Measurements from ENCODE around the gene ZFP36L2.
A peak's percentile ranks its signal among the peaks of the same experiment; 100 is the strongest.

The ZFP36L2 gene

GRCh38 chr2:43248621-43249020 lies 22.2 kb upstream of the ZFP36L2 start:
- DNase-seq (ENCODE audit: low spot score), result no peak

DNA sequence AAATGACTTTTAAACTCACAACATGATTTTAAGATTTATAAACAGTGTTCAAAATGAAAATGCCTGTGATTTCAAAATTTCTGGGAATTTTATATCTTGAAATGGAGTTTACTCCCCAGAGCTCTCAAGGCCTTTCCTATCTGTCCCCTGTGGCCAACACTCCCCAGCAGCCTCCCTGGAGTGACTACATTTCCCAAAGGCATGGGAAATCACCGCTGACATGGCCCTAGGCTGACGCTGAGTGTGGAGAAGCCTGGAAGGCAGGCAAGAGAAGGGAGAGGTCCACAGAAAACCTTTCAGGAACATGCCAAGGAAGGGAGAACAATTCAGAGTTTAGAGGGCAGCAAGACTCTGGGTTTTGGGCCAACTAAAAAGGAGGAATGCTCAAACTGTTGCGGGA lies 20.2 kb upstream of the ZFP36L2 start:
- no peak for DNase-seq (ENCODE audit: low spot score)

- DNase-seq (ENCODE audit: low spot score), result no peak
Observed at GRCh38 chr2:43241558-43241957, 15.2 kb upstream of the ZFP36L2 start.

- no peak for DNase-seq (ENCODE audit: low spot score)
Observed at GRCh38 chr2:43240766-43241150, 14.4 kb upstream of the ZFP36L2 start.

DNA sequence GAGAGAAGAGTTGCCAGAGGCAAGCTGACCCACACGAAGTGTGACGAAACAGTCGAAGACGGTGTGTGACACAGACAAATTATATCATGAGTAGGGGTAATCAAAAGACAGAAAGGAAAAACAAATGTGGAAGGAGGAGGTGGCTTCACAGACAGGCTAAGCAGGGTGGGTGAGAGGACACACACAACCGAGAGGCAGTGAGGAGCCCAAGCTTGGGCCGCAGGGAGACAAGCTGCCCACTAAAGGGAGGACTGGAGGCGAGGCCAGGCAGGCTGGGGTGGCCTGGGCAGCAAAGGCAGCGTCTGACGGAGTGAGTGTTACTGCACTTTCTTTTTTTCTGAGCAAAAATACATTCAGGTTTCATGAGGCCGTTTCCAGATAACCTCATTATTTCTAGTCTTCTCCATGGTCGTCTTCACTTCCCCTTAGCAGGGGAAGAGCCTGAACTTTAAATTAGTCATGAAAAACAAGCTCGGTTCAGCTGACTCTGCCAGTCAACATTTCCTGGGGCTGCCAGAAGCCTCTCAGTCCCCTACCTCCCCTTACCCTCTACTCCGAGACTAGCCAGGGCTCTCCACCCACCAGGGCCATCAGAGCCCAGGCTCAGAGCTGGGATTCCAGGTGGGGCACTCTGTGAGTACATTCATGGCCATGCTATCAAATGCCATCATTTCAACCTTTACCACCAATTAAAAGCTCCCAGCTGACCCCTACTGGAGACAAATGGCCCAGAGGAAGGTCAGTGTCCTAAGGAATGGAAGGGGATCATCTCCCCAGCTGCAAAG lies 13.8 kb upstream of the ZFP36L2 start:
- no peak for DNase-seq (ENCODE audit: low spot score)

GRCh38 chr2:43238813-43239212 lies 12.4 kb upstream of the ZFP36L2 start:
- DNase-seq (ENCODE audit: low spot score), result no peak

DNA sequence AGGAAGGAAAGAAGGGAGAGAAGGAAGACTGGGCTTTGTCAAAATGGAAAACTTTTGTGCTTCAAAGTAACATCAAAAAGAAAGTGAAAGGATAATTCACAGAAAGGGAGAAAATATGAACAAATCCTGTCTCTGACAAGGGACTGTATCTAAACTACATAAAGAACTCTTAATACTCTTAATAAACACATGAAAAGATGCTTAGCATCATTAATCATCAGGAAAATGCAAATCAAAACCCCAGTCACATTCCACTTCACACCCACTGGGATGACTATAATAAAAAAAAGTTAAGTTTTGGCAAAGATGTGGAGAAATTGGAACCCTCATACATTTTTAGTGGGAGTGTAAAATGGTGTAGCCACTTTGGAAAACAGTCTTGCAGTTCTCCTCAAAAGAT lies 11.8 kb upstream of the ZFP36L2 start:
- DNase-seq (ENCODE audit: low spot score), result no peak

- no peak for DNase-seq (ENCODE audit: low spot score)
Observed at GRCh38 chr2:43233218-43234212, 7.1 kb upstream of the ZFP36L2 start.

- no peak for DNase-seq (ENCODE audit: low spot score)
Observed at GRCh38 chr2:43230951-43231827, 4.8 kb upstream of the ZFP36L2 start.

DNA sequence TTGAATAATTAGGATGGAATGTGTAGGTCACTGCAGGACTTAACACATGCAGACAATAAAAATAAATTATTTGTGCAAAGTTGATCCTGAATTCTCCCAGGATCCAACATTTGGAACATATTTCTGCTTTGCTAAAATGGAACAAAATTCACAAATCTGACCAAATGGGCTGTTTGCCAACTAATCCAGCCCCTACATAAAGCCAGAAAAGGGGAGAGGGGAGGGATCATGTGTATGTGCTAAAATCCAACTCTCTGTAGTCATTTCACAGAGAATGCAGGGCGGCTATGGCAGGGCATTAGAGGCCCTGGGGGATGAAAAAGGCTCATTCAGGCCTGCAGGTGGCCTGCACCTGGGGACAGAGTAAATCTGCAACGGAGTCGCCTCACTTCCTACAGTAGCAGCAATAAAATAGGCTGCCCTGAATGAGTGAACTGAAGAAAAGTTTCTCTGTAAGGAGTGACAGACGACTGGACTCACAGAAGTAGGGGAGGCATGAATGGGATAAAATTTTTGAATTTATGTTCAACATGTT lies 4.0 kb upstream of the ZFP36L2 start:
- DNase-seq (ENCODE audit: low spot score), result no peak

DNA sequence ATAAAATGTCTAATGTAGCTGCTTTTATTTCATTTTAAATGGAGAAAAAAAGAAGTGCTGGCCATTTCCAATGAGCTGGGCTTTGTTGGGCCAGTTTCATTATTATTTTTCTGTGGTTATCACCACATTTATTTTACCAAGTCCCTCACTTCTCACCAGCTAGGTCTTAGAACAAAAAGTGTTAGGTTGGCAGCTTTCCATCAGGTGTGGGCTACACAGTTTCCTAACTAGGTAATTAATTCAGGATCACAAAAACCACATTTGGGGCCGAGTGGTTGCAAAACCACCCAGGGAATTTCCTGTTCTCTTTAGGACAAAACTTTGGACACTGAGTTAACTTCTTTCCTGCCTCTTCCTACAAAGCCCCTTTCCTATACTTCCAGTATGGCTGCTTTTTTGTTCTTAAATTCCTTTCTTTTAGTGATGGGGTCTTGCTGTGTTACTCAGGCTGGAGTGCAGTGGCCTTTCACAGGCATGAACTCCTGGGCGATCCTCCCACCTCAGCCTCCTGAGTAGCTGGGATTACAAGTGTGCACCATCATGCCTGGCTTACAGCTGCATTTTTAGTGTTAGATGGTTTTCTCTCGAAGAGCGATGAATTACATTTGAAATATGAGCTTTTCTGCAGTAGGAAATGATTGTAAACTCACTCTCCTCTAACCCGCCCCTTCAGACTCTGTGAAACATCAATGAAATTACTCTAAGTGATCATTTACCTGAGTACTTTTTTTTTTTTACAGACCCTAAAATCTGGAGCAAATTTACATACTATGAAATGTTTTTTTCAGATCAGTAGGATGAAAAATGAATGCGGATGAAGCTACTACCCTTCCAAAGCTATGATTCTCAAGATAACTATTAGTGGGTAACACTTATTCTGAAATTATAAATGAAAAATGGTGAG lies 2.6 kb upstream of the ZFP36L2 start:
- no peak for DNase-seq (ENCODE audit: low spot score)

GRCh38 chr2:43228321-43228751 lies 1.9 kb upstream of the ZFP36L2 start:
- no peak for DNase-seq (ENCODE audit: low spot score)

- DNase-seq (ENCODE audit: low spot score), result no peak
Observed at GRCh38 chr2:43227830-43228281, 1.4 kb upstream of the ZFP36L2 start.

DNA sequence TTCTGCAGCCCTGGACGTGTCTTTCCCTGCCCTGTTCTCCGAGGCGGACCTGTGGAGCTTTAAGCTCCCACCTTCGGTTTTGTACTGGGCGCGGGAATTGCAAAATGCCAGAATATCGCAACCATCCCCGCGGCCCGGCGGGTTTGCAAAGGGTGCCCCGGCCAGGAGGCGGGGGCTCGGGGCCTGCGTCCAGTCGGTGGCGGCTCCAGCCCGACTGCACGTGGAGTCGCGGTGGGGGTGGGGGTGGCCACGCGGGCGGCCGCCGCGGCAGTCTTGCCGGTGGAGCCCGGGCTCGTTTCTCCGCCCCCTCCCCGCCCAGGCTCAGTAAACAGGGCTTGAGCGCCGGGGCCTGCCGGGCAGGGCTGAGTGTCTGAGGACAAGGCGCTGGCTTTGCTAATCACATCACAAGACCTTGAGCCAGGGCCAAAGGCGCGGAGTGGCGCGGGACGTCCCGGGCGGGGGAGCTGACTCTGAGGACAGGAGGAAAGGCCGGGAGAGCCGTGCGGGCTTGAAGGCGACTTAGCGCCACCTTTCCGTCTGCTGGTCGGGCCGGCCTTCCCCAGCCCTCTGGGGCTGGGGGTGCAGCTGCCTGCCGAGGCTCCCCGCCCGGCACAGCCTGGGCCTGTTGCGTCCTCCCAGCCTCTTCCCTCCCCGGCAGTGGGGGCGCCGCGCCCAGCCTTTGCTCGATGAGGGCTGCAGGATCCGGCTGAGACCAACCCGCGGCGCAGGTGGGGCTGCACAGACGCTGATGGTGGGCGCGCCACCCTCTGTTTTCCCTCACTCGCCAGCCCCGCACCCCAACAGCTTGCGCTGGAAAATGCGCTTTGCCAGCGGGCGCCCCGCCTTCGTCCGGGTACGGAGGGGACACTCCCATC lies 786 bp upstream of the ZFP36L2 start:
- peak; percentile 85 for DNase-seq (ENCODE audit: low spot score)

DNA sequence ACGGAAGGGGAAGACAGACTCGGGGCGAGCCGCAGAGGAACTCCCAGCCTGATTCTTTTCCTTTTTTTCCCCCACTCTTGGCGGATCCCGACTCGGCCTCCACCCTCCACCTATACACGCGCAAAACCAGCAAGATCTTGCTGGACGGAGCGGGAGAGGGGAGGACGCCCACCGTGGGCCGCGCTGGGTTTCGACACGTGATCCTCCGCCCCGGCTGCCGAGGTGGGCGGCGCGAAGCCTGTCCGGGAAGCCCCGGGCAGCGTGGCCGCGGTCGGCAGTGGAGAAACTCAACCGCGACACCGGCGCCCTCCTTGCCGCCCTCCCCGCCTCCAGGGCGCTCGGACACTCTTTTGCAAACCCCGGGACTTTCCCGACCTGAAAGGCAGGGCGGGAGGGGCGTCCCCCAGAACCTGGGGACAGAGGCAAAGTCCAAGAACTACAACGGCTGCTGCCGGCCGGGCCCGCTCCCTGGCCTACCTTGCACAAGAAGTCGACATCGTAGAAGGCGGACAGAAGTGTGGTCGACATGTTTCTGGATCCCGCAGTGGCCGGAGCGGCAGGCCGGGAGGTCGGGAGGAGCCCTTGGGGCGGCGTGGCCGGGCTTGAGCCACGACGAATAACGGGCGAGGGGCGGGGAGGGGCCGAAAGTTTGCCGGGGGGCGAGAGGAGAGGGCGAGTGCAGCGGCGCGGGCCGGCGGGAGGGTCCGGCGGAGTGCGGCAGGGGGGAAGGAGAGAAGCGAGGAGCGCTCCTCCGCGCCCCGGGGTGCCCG lies 433 bp downstream of the ZFP36L2 start:
- peak; percentile 57 for DNase-seq (ENCODE audit: low spot score)

DNA sequence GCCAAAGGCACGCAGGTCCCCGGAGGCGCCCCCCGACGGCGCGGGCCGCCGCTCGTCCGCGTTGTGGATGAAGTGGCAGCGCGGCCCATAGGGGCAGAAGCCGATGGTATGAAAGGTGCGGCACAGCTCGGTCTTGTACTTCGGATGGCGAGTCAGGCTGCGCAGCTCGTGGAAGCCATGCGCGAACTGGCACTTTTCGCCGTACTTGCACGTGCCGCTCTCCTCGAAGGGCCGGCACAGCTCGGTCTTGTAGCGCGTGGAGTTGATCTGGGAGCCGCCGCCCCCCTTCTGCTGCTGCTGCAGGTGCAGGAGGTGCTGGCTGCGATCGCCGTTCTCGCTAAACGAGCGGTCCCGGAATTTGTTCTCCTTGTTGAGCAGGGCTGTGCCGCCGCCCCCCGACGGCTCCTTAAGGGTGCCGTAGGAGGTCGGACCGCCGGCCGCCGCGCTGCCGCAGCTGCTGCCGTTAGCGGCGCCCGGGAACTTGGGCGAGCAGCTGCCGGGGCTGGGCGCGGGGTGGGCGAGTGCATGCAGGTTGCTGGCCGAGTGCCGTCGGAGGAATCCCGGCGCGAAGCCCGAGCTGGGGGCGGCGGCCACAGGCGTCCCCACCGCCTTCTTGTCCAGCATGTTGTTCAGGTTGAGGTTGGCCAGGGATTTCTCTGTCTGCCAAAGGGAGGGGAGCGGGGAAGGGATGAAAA lies 1.2 kb downstream of the ZFP36L2 start:
- DNase-seq (ENCODE audit: low spot score), result peak; percentile 53

DNA sequence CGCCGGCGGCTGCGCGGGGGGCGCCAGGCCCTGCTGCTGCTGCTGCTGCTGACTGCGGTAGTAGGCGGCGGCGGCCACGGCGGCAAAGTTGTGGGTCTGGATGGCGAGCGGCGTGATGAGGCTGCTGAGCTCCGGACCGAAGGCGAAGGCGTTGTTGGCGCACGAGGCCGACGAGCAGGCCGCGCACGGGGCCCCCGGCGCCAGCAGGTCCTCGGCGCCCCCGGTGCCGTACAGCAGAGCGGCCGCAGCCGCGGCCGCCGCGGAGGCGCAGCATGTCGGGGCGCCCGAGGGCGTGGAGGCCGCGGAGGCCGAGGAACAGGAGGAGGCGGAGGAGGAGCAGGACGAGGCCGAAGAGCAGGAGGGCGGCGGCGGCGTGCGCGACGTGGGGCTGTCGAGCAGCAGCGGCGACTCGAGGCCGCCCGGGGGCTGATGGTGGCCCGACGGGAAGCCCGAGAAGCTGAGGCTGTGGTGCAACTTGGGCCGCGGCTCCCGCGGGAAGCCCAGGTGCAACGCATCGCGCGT lies 1.8 kb downstream of the ZFP36L2 start:
- peak; percentile 46 for DNase-seq (ENCODE audit: low spot score)

DNA sequence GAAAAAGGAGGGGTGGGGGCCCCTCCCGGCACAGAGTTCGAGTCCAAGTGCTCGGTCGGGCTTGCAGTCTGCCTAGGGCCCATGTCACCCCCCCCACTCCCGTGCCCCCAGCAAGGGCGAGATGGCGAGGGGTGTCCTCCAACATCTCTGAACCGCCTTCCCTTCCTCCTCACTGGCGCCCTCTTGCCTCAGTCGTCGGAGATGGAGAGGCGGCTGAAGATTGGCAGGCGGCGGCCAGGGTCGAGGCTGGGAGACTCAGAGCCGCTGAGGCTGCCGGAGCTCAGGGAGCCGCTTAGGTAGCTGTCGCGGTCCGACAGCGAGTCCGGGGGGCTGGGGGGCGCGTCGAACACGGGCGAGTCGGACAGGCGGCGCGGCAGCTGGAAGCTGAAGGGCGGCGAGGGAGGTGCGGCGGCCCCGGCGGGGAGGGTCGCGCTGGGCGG lies 2.3 kb downstream of the ZFP36L2 start:
- peak; percentile 82 for DNase-seq (ENCODE audit: low spot score)

Measured in RKO (cell line).